IMR-90 (cell line): ENCODE measurements around the gene SOX11. TPM values are rescaled to one million over a fixed set of nuclear protein-coding genes. Genes with fewer than 3 reads are reported as not detected.

ENCODE experiments used
- ATAC-seq: fragments of 200-7000 bp; cut with Tn5 transposase; 2 replicates; pipeline ENCODE4 v1.9.1; 2020; ENCODE audit warnings: low read depth, mild to moderate bottlenecking, moderate library complexity
- BruUV-seq: library from RNA; stranded (reverse); fragments of 400-500 nt; replicated peaks from 2 replicates; lab custom pipeline; 2021; lab: Mats Ljungman, UMichigan
- CTCF ChIA-PET: fragments of 300-600 bp; formaldehyde crosslinking; extraction: SDS; loops from one replicate; lab custom pipeline; 2021; ENCODE audit warnings: antibody characterized with exemption; lab: Yijun Ruan, JAX
- POLR2A ChIA-PET: fragments of 300-600 bp; sonication (Branson Sonifier 250); formaldehyde crosslinking; loops from one replicate; lab custom pipeline; 2022; ENCODE audit warnings: antibody characterized with exemption; ENCODE audit not compliant: unreplicated experiment; lab: Charles Lee
- DNase-seq: peaks from one replicate; pipeline ENCODE4 v3.0.0; 2013
- H2AFZ ChIP-seq: replicated peaks from 2 replicates; pipeline ENCODE3; 2013; ENCODE audit warnings: low read length, mild to moderate bottlenecking; ENCODE audit not compliant: poor library complexity
- H2AK5ac ChIP-seq: 2 replicates; pipeline ENCODE4 v1.6.1; 2013; ENCODE audit warnings: low read depth, low read length, inconsistent platforms
- H2AK9ac ChIP-seq: replicated peaks from 2 replicates; pipeline ENCODE3; 2013; ENCODE audit warnings: mild to moderate bottlenecking, low read depth, low read length, moderate library complexity; ENCODE audit not compliant: poor library complexity
- H2BK120ac ChIP-seq: 2 replicates; pipeline ENCODE4 v1.6.1; 2013; ENCODE audit warnings: low read depth, low read length, inconsistent platforms
- H2BK15ac ChIP-seq: 3 replicates; pipeline ENCODE4 v1.6.1; 2013; ENCODE audit warnings: low read depth, low read length, inconsistent platforms
- H2BK20ac ChIP-seq: 2 replicates; pipeline ENCODE4 v1.6.1; 2013; ENCODE audit warnings: low read depth, mild to moderate bottlenecking, inconsistent platforms, low read length, moderate library complexity
- H2BK5ac ChIP-seq: 2 replicates; pipeline ENCODE4 v1.6.1; 2013; ENCODE audit warnings: mild to moderate bottlenecking, low read depth, low read length, inconsistent platforms; ENCODE audit not compliant: poor library complexity, severe bottlenecking
- H3K14ac ChIP-seq: replicated peaks from 2 replicates; pipeline ENCODE4 v1.6.1; 2013; ENCODE audit warnings: low read depth, low read length, inconsistent platforms
- H3K18ac ChIP-seq: 2 replicates; pipeline ENCODE4 v1.6.1; 2013; ENCODE audit warnings: low read depth, low read length, control low read depth
- H3K23ac ChIP-seq: 2 replicates; pipeline ENCODE4 v1.6.1; 2013; ENCODE audit warnings: low read depth, low read length, inconsistent platforms
- H3K27ac ChIP-seq: 2 replicates; pipeline ENCODE4 v1.5.1; 2013; ENCODE audit warnings: mild to moderate bottlenecking, control low read depth, low read length; ENCODE audit not compliant: insufficient read depth
- H3K27me3 ChIP-seq: 2 replicates; pipeline ENCODE4 v1.6.1; 2013; ENCODE audit warnings: low read length; ENCODE audit not compliant: control insufficient read depth, insufficient read depth
- H3K36me3 ChIP-seq: 2 replicates; pipeline ENCODE4 v1.6.1; 2013; ENCODE audit warnings: low read length, mixed read lengths; ENCODE audit not compliant: control insufficient read depth, insufficient read depth
- H3K4ac ChIP-seq: 2 replicates; pipeline ENCODE4 v1.6.1; 2013; ENCODE audit warnings: low read depth, low read length, inconsistent platforms
- H3K4me1 ChIP-seq: 2 replicates; pipeline ENCODE4 v1.6.1; 2013; ENCODE audit warnings: low read length, mixed read lengths; ENCODE audit not compliant: control insufficient read depth, insufficient read depth
- H3K4me2 ChIP-seq: 2 replicates; pipeline ENCODE4 v1.6.1; 2013; ENCODE audit warnings: low read depth, mild to moderate bottlenecking, control low read depth, low read length, moderate library complexity
- H3K4me3 ChIP-seq: 2 replicates; pipeline ENCODE4 v1.5.1; 2013; ENCODE audit warnings: low read depth, mild to moderate bottlenecking, control low read depth, low read length, moderate library complexity; ENCODE audit not compliant: insufficient read depth
- H3K56ac ChIP-seq: 2 replicates; pipeline ENCODE4 v1.6.1; 2013; ENCODE audit warnings: low read length, inconsistent platforms; ENCODE audit not compliant: insufficient read depth; ENCODE audit errors: extremely low read depth
- H3K79me1 ChIP-seq, 2 experiments: 2 replicates each; pipeline ENCODE4 v1.6.1; 2013; ENCODE audit warnings: low read length in 2 of 2, inconsistent platforms in 1 of 2, low read depth in 1 of 2
- H3K9ac ChIP-seq: 2 replicates; pipeline ENCODE4 v1.6.1; 2013; ENCODE audit warnings: low read depth, low read length, control low read depth
- H3K9me1 ChIP-seq: 2 replicates; pipeline ENCODE4 v1.6.1; 2013; ENCODE audit warnings: low read length, inconsistent platforms; ENCODE audit not compliant: insufficient read depth
- H3K9me3 ChIP-seq: 2 replicates; pipeline ENCODE4 v1.6.1; 2013; ENCODE audit warnings: low read length; ENCODE audit not compliant: control insufficient read depth, insufficient read depth
- H4K20me1 ChIP-seq: 2 replicates; pipeline ENCODE4 v1.6.1; 2013; ENCODE audit warnings: low read length, inconsistent platforms; ENCODE audit not compliant: insufficient read depth
- H4K5ac ChIP-seq: 2 replicates; pipeline ENCODE4 v1.6.1; 2013; ENCODE audit warnings: mild to moderate bottlenecking, low read depth, low read length, control low read depth
- H4K8ac ChIP-seq, 2 experiments: 2 replicates each; pipeline ENCODE4 v1.6.1; 2013; ENCODE audit warnings: low read depth in 2 of 2, low read length in 2 of 2, control low read depth in 1 of 2, inconsistent platforms in 1 of 2
- H4K91ac ChIP-seq: 2 replicates; pipeline ENCODE4 v1.6.1; 2013; ENCODE audit warnings: low read depth, low read length, inconsistent platforms; ENCODE audit not compliant: insufficient read depth
- BHLHE40 ChIP-seq: fragments of 150-350 bp; IDR thresholded peaks from 2 replicates; pipeline ENCODE4 v1.6.1; 2016; ENCODE audit warnings: mild to moderate bottlenecking, low read depth, low read length
- CEBPB ChIP-seq: IDR thresholded peaks from 2 replicates; pipeline ENCODE4 v1.6.1; 2012; ENCODE audit warnings: low read depth, low read length, improper control_type of control experiment
- MAZ ChIP-seq: IDR thresholded peaks from 2 replicates; pipeline ENCODE4 v1.6.1; 2012; ENCODE audit warnings: low read depth, mild to moderate bottlenecking, low read length, improper control_type of control experiment, moderate library complexity, borderline replicate concordance
- MXI1 ChIP-seq: IDR thresholded peaks from 2 replicates; pipeline ENCODE4 v1.6.1; 2012; ENCODE audit warnings: low read depth, mild to moderate bottlenecking, low read length, moderate library complexity, borderline replicate concordance
- NFE2L2 ChIP-seq: fragments of 150-350 bp; IDR thresholded peaks from 2 replicates; pipeline ENCODE4 v1.6.1; 2016; ENCODE audit warnings: low read depth, mild to moderate bottlenecking, low read length
- POLR2A ChIP-seq: IDR thresholded peaks from 2 replicates; pipeline ENCODE4 v1.6.1; 2012; ENCODE audit warnings: mild to moderate bottlenecking, low read depth, low read length
- RCOR1 ChIP-seq: IDR thresholded peaks from 2 replicates; pipeline ENCODE4 v1.6.1; 2012; ENCODE audit warnings: mild to moderate bottlenecking, low read length, improper control_type of control experiment; ENCODE audit not compliant: insufficient replicate concordance
- SMC3 ChIP-seq: fragments of 150-350 bp; IDR thresholded peaks from 2 replicates; pipeline ENCODE4 v1.6.1; 2016; ENCODE audit warnings: low read depth, mild to moderate bottlenecking, antibody characterized with exemption, low read length, moderate library complexity
- WGBS, 2 experiments: methylation state at CpG; one replicate each; pipeline versions ENCODE4 v1.1.5 to v1.1.7; 2013; ENCODE audit warnings: missing lambda C conversion rate in 2 of 2; ENCODE audit not compliant: insufficient read length in 1 of 2; ENCODE audit errors: extremely low coverage in 2 of 2; 5-methylcytosine and 5-hydroxymethylcytosine counted together
- dilution Hi-C: fragments of 300-500 bp; cut with HindIII; formaldehyde crosslinking; loops from one replicate; pipeline ENCODE4 v1.14.3; 2018; ENCODE audit warnings: low sequenced_read_pairs; ENCODE audit not compliant: unreplicated experiment
- in situ Hi-C: fragments of 300-500 bp; cut with MboI; formaldehyde crosslinking; loops from 3 replicates; pipeline ENCODE4 v1.14.3; 2019; ENCODE audit warnings: low sequenced_read_pairs, inconsistent platforms, mixed read lengths
- intact Hi-C: fragments of 100-400 bp; cut with micrococcal nuclease; formaldehyde crosslinking; loops from 2 replicates; pipeline ENCODE4 v1.10.0; 2022
- polyA plus RNA-seq, 3 experiments: library from polyadenylated mRNA; depleted of rRNA; stranded (reverse); fragments of >200 nt; gene quantifications; 2 replicates each; pipeline ENCODE4 v1.2.3, GENCODE V29; 2012; ENCODE audit warnings: low replicate concordance in 1 of 3
- total RNA-seq: library from RNA; depleted of rRNA; stranded (reverse); fragments of >200 nt; gene quantifications from 2 replicates; pipeline ENCODE4 v1.2.3, GENCODE V29; 2012
- TF ChIP-seq, protein P1 (sequence below): conservative IDR thresholded peaks from 2 replicates; pipeline ENCODE4 v1.5.1; 2012; ENCODE audit warnings: mild to moderate bottlenecking, low read depth, low read length, improper control_type of control experiment
- TF ChIP-seq, protein P2 (sequence below): fragments of 150-350 bp; IDR thresholded peaks from 2 replicates; pipeline ENCODE4 v1.6.1; 2016; ENCODE audit warnings: low read depth, mild to moderate bottlenecking, low read length, moderate library complexity, borderline replicate concordance

SOX11 gene
- total and polyA plus RNA-seq, 2 of the 4 experiments (the other 2 are of a cell fraction): 1.9 to 2.2 TPM

DNA sequence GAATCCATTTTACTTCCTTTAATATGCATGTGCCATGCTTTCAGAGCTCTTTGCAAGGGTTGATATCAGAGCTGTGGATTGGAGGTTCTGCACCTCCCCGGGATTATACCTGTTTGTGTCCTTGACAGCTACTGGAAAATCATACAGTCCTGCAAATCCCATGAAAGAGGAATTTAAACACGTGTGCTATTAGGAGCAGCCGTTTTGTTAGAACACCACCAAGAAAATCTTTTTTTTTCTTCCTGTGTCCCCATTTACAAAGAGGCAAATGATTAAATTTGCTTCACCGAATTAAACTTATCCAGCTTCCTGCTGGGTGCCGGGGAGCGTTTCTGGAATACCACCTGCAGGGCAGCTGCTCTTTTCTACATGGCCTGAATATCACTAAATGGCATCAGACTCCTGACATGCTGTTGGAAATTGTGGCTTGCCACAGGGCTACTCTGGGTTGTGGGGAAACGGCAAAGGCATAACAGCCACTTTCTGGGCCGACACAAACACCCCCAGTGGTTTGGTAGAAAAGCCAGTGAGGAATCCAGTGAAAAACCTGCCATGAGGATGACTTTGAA lies 23.4 kb upstream of the SOX11 start:
- BruUV-seq: no TSS peak
- TF ChIP-seq, protein P1, sequence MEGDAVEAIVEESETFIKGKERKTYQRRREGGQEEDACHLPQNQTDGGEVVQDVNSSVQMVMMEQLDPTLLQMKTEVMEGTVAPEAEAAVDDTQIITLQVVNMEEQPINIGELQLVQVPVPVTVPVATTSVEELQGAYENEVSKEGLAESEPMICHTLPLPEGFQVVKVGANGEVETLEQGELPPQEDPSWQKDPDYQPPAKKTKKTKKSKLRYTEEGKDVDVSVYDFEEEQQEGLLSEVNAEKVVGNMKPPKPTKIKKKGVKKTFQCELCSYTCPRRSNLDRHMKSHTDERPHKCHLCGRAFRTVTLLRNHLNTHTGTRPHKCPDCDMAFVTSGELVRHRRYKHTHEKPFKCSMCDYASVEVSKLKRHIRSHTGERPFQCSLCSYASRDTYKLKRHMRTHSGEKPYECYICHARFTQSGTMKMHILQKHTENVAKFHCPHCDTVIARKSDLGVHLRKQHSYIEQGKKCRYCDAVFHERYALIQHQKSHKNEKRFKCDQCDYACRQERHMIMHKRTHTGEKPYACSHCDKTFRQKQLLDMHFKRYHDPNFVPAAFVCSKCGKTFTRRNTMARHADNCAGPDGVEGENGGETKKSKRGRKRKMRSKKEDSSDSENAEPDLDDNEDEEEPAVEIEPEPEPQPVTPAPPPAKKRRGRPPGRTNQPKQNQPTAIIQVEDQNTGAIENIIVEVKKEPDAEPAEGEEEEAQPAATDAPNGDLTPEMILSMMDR: no peak
- TF ChIP-seq MXI1 (no peak), BHLHE40 (no peak), NFE2L2 (no peak), SMC3 (no peak), CEBPB (no peak), RCOR1 (no peak), MAZ (no peak), POLR2A (no peak)
- TF ChIP-seq, protein P2, sequence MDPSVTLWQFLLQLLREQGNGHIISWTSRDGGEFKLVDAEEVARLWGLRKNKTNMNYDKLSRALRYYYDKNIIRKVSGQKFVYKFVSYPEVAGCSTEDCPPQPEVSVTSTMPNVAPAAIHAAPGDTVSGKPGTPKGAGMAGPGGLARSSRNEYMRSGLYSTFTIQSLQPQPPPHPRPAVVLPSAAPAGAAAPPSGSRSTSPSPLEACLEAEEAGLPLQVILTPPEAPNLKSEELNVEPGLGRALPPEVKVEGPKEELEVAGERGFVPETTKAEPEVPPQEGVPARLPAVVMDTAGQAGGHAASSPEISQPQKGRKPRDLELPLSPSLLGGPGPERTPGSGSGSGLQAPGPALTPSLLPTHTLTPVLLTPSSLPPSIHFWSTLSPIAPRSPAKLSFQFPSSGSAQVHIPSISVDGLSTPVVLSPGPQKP: no peak

More for the DNA sequence above, 23.4 kb upstream of the SOX11 start:
- ATAC-seq (no peak), DNase-seq (no peak)
- no peak overlapping the region for H3K14ac ChIP-seq
- H3K18ac ChIP-seq: no peak overlapping the region
- H2BK120ac ChIP-seq: no peak overlapping the region
- H4K8ac ChIP-seq: no peak overlapping the region
- H2BK5ac ChIP-seq: no peak overlapping the region
- H3K4ac ChIP-seq: no peak overlapping the region
- H2AK9ac ChIP-seq: no peak overlapping the region
- POLR2A ChIA-PET: no interaction called here
- no peaks in the 10 kb centered on the region for H4K20me1 ChIP-seq
- no peak overlapping the region for H4K91ac ChIP-seq
- no peaks in the 10 kb centered on the region for H3K79me1 ChIP-seq
- intact Hi-C loops (no loop called here), in situ Hi-C loops (no loop called here), dilution Hi-C loops (no loop called here)
- CTCF ChIA-PET: no interaction called here
- H2AFZ ChIP-seq: no peak overlapping the region
- H3K9ac ChIP-seq: no peak overlapping the region
- no peak overlapping the region for H3K27ac ChIP-seq
- no peaks in the 10 kb centered on the region for H3K9me1 ChIP-seq
- no peak overlapping the region for H3K4me3 ChIP-seq
- H2BK20ac ChIP-seq: no peak overlapping the region
- peaks cover 14% of the 10 kb centered on the region for H3K27me3 ChIP-seq
- no peaks in the 10 kb centered on the region for H3K9me3 ChIP-seq
- H3K36me3 ChIP-seq: no peaks in the 10 kb centered on the region
- H3K4me2 ChIP-seq: no peak overlapping the region
- H3K23ac ChIP-seq: no peak overlapping the region
- no peak overlapping the region for H2BK15ac ChIP-seq
- no peaks in the 10 kb centered on the region for H3K4me1 ChIP-seq
- no peak overlapping the region for H4K5ac ChIP-seq
- H3K56ac ChIP-seq: no peak overlapping the region
- 85% methylated on average over 2 of the region's 8 CpGs; no CpG with 5 or more reads in 1 of the 2 experiments for WGBS, 2 experiments
- no peak overlapping the region for H2AK5ac ChIP-seq
